Ishikawa (cell line): ENCODE measurements around the gene DTNBP1.
A peak's percentile ranks its signal among the peaks of the same experiment; 100 is the strongest.

ENCODE experiments used
- CEBPB ChIP-seq: IDR thresholded peaks from 2 replicates; pipeline ENCODE4 v1.6.1; 2012
- CREB1 ChIP-seq: IDR thresholded peaks from 2 replicates; pipeline ENCODE4 v1.6.1; 2012; ENCODE audit warnings: low read depth
- EGR1 ChIP-seq: IDR thresholded peaks from 2 replicates; pipeline ENCODE4 v1.6.1; 2012
- EP300 ChIP-seq: IDR thresholded peaks from 2 replicates; pipeline ENCODE4 v1.6.1; 2012; ENCODE audit warnings: borderline replicate concordance
- FOXM1 ChIP-seq: IDR thresholded peaks from 2 replicates; pipeline ENCODE4 v1.6.1; 2012; ENCODE audit warnings: low read depth, borderline replicate concordance
- NFIC ChIP-seq: IDR thresholded peaks from 2 replicates; pipeline ENCODE4 v1.6.1; 2012
- RAD21 ChIP-seq: IDR thresholded peaks from 2 replicates; pipeline ENCODE4 v1.6.1; 2012; ENCODE audit warnings: low read depth
- TAF1 ChIP-seq: IDR thresholded peaks from 2 replicates; pipeline ENCODE4 v1.6.1; 2012; ENCODE audit warnings: low read depth, mild to moderate bottlenecking
- TCF12 ChIP-seq: IDR thresholded peaks from 2 replicates; pipeline ENCODE4 v1.6.1; 2012; ENCODE audit warnings: low read depth
- TEAD4 ChIP-seq: IDR thresholded peaks from 2 replicates; pipeline ENCODE4 v1.6.1; 2012
- YY1 ChIP-seq: IDR thresholded peaks from 2 replicates; pipeline ENCODE4 v1.6.1; 2012; ENCODE audit warnings: low read depth
- ZBTB7A ChIP-seq: IDR thresholded peaks from 2 replicates; pipeline ENCODE4 v1.6.1; 2012; ENCODE audit warnings: low read depth
- TF ChIP-seq, protein P1 (sequence below): IDR thresholded peaks from 2 replicates; pipeline ENCODE4 v1.6.1; 2012
- TF ChIP-seq, protein P2 (sequence below): IDR thresholded peaks from 2 replicates; pipeline ENCODE4 v1.6.1; 2012; ENCODE audit warnings: low read depth, mild to moderate bottlenecking
- TF ChIP-seq, protein P3 (sequence below): IDR thresholded peaks from 2 replicates; pipeline ENCODE4 v1.6.1; 2012

Gene DTNBP1, protein sequence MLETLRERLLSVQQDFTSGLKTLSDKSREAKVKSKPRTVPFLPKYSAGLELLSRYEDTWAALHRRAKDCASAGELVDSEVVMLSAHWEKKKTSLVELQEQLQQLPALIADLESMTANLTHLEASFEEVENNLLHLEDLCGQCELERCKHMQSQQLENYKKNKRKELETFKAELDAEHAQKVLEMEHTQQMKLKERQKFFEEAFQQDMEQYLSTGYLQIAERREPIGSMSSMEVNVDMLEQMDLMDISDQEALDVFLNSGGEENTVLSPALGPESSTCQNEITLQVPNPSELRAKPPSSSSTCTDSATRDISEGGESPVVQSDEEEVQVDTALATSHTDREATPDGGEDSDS

DNA sequence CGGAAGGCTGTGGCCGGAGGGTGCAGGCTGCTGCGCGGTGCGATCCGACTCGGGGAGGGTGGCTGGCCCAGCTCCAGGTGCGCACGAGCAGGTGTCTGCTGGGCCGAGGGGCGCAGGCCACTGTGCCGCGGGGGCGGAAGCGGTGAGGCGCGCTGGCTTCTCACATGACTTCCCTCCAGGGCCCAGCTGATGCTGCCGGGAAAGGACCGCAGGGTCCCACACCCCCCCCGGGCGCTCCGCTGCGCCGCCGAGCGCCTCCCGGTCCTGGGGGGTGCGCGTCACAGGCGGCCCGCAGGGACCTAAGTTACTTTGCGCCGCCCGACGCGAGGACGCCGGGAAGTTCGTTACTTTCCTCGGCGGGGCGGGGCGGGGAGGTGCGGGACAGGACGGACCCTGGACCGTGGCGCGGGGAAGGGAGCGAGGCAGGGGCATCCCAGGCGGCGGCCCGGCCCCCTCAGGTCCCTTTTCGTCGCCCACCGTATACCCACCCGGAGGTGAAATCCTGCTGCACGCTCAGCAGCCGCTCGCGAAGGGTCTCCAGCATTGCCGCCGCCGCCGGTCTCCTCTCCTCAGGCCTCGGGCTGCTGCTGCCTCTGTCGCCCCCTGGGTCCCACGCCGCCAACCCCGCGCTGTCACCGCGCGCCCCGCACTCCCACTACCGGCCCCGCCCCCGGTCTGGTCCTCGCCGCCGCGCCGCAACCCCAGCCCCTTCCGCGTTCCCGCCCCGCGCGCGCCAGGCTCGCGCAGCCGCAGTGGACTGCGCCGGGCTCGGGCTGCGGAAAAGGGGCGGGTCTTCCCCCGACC lies at the start of gene DTNBP1:
Gene DTNBP1 (minus strand): TSS at position 703 of the 804 bp plus-strand sequence. CDS start 159 bp downstream, at position 544.
- peak; percentile 82 for TF ChIP-seq NFIC
- TF ChIP-seq, protein P1, sequence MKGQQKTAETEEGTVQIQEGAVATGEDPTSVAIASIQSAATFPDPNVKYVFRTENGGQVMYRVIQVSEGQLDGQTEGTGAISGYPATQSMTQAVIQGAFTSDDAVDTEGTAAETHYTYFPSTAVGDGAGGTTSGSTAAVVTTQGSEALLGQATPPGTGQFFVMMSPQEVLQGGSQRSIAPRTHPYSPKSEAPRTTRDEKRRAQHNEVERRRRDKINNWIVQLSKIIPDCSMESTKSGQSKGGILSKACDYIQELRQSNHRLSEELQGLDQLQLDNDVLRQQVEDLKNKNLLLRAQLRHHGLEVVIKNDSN = peak; percentile 85
- TF ChIP-seq EGR1 = peak; percentile 84
- no peak for TF ChIP-seq CREB1
- peak; percentile 57; the same call in 1 of the 2 replicates for TF ChIP-seq TCF12
- no peak for TF ChIP-seq RAD21
- no peak for TF ChIP-seq TEAD4
- TF ChIP-seq, protein P2, sequence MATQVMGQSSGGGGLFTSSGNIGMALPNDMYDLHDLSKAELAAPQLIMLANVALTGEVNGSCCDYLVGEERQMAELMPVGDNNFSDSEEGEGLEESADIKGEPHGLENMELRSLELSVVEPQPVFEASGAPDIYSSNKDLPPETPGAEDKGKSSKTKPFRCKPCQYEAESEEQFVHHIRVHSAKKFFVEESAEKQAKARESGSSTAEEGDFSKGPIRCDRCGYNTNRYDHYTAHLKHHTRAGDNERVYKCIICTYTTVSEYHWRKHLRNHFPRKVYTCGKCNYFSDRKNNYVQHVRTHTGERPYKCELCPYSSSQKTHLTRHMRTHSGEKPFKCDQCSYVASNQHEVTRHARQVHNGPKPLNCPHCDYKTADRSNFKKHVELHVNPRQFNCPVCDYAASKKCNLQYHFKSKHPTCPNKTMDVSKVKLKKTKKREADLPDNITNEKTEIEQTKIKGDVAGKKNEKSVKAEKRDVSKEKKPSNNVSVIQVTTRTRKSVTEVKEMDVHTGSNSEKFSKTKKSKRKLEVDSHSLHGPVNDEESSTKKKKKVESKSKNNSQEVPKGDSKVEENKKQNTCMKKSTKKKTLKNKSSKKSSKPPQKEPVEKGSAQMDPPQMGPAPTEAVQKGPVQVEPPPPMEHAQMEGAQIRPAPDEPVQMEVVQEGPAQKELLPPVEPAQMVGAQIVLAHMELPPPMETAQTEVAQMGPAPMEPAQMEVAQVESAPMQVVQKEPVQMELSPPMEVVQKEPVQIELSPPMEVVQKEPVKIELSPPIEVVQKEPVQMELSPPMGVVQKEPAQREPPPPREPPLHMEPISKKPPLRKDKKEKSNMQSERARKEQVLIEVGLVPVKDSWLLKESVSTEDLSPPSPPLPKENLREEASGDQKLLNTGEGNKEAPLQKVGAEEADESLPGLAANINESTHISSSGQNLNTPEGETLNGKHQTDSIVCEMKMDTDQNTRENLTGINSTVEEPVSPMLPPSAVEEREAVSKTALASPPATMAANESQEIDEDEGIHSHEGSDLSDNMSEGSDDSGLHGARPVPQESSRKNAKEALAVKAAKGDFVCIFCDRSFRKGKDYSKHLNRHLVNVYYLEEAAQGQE = no peak
- TF ChIP-seq, protein P3, sequence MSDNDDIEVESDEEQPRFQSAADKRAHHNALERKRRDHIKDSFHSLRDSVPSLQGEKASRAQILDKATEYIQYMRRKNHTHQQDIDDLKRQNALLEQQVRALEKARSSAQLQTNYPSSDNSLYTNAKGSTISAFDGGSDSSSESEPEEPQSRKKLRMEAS = peak; percentile 74
- TF ChIP-seq FOXM1 = no peak
- TF ChIP-seq TAF1 = peak; percentile 51; the same call in 1 of the 2 replicates
- 0 out of 2 replicates have a peak, but pooled peaks have one; percentile 26 for TF ChIP-seq YY1
- TF ChIP-seq CEBPB = no peak
- peak; percentile 71; the same call in 1 of the 2 replicates for TF ChIP-seq ZBTB7A
- no peak for TF ChIP-seq EP300

DNA sequence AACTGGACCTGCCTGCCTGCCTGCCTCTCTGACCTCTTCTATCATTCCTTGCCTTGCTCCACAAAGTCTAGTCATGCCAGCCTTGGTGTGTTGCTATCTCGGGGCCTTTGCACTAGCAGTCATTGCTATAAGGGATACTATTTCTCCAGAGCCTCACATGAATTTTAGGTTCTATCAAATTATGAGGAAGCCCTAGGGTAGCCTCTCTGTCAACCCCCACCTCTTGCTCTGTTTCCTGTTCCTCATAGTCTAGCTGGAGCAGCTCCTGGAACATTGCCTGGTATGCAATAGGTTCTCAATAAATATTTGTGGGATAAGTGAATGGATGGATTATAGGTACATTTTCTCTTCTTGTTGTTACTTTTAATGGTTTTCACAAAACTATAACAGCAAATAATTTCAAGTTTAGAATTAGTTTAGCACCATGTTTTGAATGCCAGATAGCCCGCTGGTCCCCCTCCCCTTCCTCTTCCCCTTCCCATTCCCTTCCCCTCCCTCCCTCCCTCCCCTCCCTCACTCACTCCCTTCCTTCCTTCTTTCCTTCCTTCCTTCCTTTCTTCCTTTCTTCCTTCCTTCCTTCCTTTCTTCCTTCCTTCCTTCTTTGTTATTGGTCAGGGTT lies 46.9 kb upstream of the DTNBP1 start:
- TF ChIP-seq EGR1 (no peak), EP300 (no peak), FOXM1 (no peak), NFIC (no peak), TAF1 (no peak), TEAD4 (no peak), TCF12 (no peak), CEBPB (no peak), CREB1 (no peak)
- TF ChIP-seq, protein P2 = no peak
- TF ChIP-seq, protein P1 = no peak

DNA sequence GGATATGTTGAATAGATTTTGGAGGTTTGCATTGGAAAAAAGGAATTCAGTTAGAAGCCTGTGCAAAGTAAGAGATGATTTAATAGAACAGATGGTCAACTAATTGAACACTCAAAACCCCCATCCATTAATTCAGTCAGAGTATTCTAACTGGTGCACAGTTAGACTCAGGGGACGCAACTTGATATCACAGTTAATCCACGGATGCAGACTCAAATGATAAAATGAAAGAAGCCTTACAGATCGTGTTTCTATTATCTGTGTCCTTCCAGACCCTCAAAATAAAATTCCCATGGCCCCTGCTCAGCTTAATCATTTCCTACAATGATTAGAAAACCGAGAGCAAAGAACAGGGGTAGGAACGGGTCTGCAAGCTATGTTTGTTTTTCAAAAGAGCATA lies 45.4 kb upstream of the DTNBP1 start:
- TF ChIP-seq CEBPB (no peak), TAF1 (no peak), EGR1 (no peak), EP300 (no peak), NFIC (no peak)
- TF ChIP-seq, protein P3 = no peak
- TF ChIP-seq, protein P2 = no peak
- TF ChIP-seq, protein P1 = no peak
